Nephron (organoid): ENCODE results near the gene DCST2.

ENCODE experiments used
- H3K27ac Mint-ChIP-seq, 3 experiments: 2 replicates each; pipeline ENCODE4 v1.8.0; 2020; ENCODE audit warnings: mixed read lengths in 3 of 3, mild to moderate bottlenecking in 2 of 3, moderate library complexity in 1 of 3
- H3K27me3 Mint-ChIP-seq: 2 replicates; pipeline ENCODE4 v1.8.0; 2021; ENCODE audit warnings: low read depth, mild to moderate bottlenecking, moderate library complexity, mixed read lengths
- H3K36me3 Mint-ChIP-seq: 2 replicates; pipeline ENCODE4 v1.8.0; 2020; ENCODE audit warnings: low read depth, mixed read lengths
- H3K4me1 Mint-ChIP-seq: 2 replicates; pipeline ENCODE4 v1.8.0; 2020; ENCODE audit warnings: mixed read lengths
- H3K4me3 Mint-ChIP-seq, 3 experiments: 2 replicates each; pipeline ENCODE4 v1.8.0; 2020; ENCODE audit warnings: mild to moderate bottlenecking in 3 of 3, mixed read lengths in 3 of 3, moderate library complexity in 2 of 3
- H3K9me3 Mint-ChIP-seq: 2 replicates; pipeline ENCODE4 v1.8.0; 2020; ENCODE audit warnings: mixed read lengths
- CTCF ChIP-seq, 3 experiments: fragments of 200-600 bp; sonication (generic); IDR thresholded peaks; one replicate each; pipeline ENCODE4 v1.5.0; 2021; ENCODE audit warnings: antibody characterized with exemption in 3 of 3; ENCODE audit not compliant: unreplicated experiment in 3 of 3

The DCST2 gene

GRCh38 chr1:155052439-155053395, 19.1 kb upstream of the DCST2 start:
- Mint-ChIP-seq H3K36me3 (no peaks in the 10 kb centered on the region), H3K27me3 (peaks cover 8% of the 10 kb centered on the region), H3K4me1 (peaks cover 18% of the 10 kb centered on the region), H3K27ac (no peak overlapping the region), H3K4me3 (peak overlapping the region; percentile 80 to 85 (median 81)), H3K9me3 (no peaks in the 10 kb centered on the region)
- TF ChIP-seq CTCF (IDR thresholded peaks at IDR 0.05; ENCODE audit: unreplicated experiment in 3 of 3): no peak

GRCh38 chr1:155051777-155052398, 18.3 kb upstream of the DCST2 start:
- H3K27ac Mint-ChIP-seq: no peak overlapping the region
- H3K36me3 Mint-ChIP-seq: no peaks in the 10 kb centered on the region
- no peak for TF ChIP-seq CTCF (IDR thresholded peaks at IDR 0.05; ENCODE audit: unreplicated experiment in 3 of 3)
- H3K4me1 Mint-ChIP-seq: peaks cover 18% of the 10 kb centered on the region
- no peaks in the 10 kb centered on the region for H3K9me3 Mint-ChIP-seq
- H3K27me3 Mint-ChIP-seq: peaks cover 8% of the 10 kb centered on the region
- H3K4me3 Mint-ChIP-seq: peak overlapping the region; percentile 80 to 85 (median 81)

GRCh38 chr1:155051342-155051776, 17.8 kb upstream of the DCST2 start:
- peak overlapping the region; percentile 80 to 85 (median 81) for H3K4me3 Mint-ChIP-seq
- no peaks in the 10 kb centered on the region for H3K9me3 Mint-ChIP-seq
- H3K36me3 Mint-ChIP-seq: no peaks in the 10 kb centered on the region
- peaks cover 8% of the 10 kb centered on the region for H3K27me3 Mint-ChIP-seq
- H3K4me1 Mint-ChIP-seq: peaks cover 18% of the 10 kb centered on the region
- no peak overlapping the region for H3K27ac Mint-ChIP-seq
- TF ChIP-seq CTCF (IDR thresholded peaks at IDR 0.05; ENCODE audit: unreplicated experiment in 3 of 3): no peak

GRCh38 chr1:155050560-155051341, 17.2 kb upstream of the DCST2 start, which contains the start of gene ADAM15:
Gene ADAM15, plus strand, starts transcription at chr1:155051316. Its CDS starts 71 bp downstream, at chr1:155051387.
- peaks cover 18% of the 10 kb centered on the region for H3K4me1 Mint-ChIP-seq
- no peaks in the 10 kb centered on the region for H3K9me3 Mint-ChIP-seq
- H3K36me3 Mint-ChIP-seq: no peaks in the 10 kb centered on the region
- peak within 1 kb of the TSS; percentile 75 to 94 (median 91) for H3K27ac Mint-ChIP-seq
- peak within 1 kb of the TSS; percentile 88 to 89 (median 88) for H3K4me3 Mint-ChIP-seq
- peak; percentile 78 to 96 (median 83) for TF ChIP-seq CTCF (IDR thresholded peaks at IDR 0.05; ENCODE audit: unreplicated experiment in 3 of 3)
- peaks cover 8% of the 10 kb centered on the region for H3K27me3 Mint-ChIP-seq

GRCh38 chr1:155049651-155050559, 16.3 kb upstream of the DCST2 start:
- H3K9me3 Mint-ChIP-seq: no peaks in the 10 kb centered on the region
- H3K4me1 Mint-ChIP-seq: peaks cover 22% of the 10 kb centered on the region
- no peak for TF ChIP-seq CTCF (IDR thresholded peaks at IDR 0.05; ENCODE audit: unreplicated experiment in 3 of 3)
- peak overlapping the region; percentile 75 to 94 (median 91) for H3K27ac Mint-ChIP-seq
- peak overlapping the region; percentile 88 to 89 (median 88) for H3K4me3 Mint-ChIP-seq
- H3K36me3 Mint-ChIP-seq: no peaks in the 10 kb centered on the region
- peaks cover 8% of the 10 kb centered on the region for H3K27me3 Mint-ChIP-seq
